ENCODE results near the gene BAHD1.

Gene BAHD1

DNA sequence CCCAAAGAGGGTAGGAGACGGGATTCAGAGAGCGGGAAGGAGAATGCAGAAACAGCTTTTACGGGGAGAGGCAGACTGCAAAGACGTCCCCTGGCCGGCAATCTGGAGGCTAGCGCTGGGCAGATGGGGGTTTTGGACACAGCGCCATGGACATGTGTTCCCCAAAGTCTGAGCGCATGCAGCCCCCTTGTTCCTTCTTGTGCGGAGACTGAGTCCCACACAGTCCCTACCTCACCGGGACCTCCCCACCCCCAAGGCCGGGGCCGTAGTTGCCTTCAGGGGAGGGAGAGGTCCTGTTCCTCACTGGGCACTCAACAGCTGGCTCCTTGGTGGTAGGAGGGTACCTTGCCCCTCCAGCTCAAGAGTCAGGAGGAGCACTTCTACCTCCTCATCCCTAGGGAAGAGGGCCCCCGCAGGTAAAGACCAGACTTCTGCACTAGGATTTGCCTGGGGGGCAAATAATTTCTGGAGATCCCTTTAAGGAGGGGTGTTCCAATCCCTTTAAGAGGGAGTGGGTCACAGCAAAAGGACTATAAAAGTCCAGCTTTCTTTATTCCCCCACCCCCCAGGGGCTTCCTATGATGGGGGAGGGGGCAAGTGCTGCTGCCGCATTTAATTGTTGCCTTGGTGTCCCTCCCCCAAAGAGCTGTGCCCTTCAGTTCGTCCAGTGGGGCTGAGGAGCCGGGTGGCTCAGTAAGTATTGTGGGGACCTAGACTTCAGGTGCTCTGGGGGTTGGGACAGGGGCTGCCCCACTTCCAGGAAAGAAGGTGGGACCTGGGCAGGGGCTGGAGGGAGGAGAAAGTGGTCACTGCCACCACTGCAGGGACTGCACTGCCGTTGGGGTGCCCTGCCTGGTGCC, 3.6 kb upstream of the BAHD1 start:
- H3K4me3 ChIP-seq (ENCODE audit: low read length in 2 of 2) = peak overlapping the region in 1 of 2 donors; percentile 53
- H3K27me3 ChIP-seq (ENCODE audit: control insufficient read depth in 2 of 2, insufficient read depth in 2 of 2, low read length in 2 of 2) = peaks cover 8% of the 10 kb centered on the region in 2 donors
- peaks cover 26% of the 10 kb centered on the region in 2 donors for H3K4me1 ChIP-seq (ENCODE audit: control insufficient read depth in 2 of 2, insufficient read depth in 2 of 2, low read length in 2 of 2)
- no peaks in the 10 kb centered on the region for H3K36me3 ChIP-seq (ENCODE audit: control insufficient read depth in 2 of 2, insufficient read depth in 2 of 2, low read length in 2 of 2)
- no peaks in the 10 kb centered on the region for H3K9me3 ChIP-seq (ENCODE audit: control insufficient read depth in 2 of 2, low read length in 2 of 2)
- H3K27ac ChIP-seq (ENCODE audit: low read depth in 2 of 2, low read length in 2 of 2) = no peak overlapping the region
- peak overlapping the region in 1 of 2 donors; percentile 41 for H3K9ac ChIP-seq (ENCODE audit: low read depth in 1 of 2, low read length in 2 of 2)

DNA sequence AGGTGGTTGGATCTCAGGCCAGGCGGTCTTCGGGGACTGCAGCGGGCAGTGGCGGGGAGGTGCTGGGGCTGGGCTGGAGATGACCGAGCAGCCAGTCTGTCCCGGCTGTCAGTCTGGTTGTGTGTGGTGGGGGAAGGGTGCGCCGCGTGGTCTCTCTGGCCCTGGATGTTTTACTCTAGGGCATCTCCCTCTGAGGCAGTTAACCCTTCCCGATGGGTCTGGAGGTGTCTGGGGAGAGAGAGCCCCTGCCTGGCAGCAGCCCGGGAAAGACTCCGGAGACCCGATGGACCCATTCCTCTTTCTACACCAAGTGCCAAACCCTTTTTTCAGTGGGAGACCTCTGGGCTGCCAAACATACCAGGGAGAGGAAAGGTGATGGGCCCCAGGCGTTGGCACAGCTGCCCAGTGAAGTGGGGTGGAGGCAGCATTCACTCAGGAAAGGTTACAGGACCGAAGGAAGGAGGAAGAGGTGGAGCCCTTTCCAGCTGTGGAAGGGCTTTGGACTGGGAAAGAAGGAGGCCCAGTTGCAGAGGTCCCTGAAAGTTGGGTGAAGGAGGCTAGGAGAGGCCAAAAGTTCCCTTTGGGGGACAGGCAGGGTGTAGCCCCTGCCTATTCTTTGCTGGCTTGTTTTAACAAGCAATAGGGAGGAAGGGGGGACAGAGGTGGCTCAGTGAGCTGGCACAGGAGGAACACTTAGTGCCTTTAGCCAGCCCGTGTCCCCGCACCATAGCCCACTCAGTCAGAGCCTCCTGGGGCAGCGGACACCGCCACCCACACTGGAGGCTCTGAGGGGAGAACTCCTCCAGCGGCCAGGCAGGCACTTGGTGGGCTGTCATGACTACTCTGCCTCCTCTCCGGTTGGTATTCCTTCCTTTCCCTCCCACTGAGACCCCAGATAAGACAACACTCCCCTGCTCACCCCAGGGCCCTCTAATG, 2.7 kb upstream of the BAHD1 start:
- Histone ChIP-seq H3K9me3 (ENCODE audit: control insufficient read depth in 2 of 2, low read length in 2 of 2) (no peaks in the 10 kb centered on the region), H3K27ac (ENCODE audit: low read depth in 2 of 2, low read length in 2 of 2) (no peak overlapping the region), H3K36me3 (ENCODE audit: control insufficient read depth in 2 of 2, insufficient read depth in 2 of 2, low read length in 2 of 2) (no peaks in the 10 kb centered on the region), H3K4me1 (ENCODE audit: control insufficient read depth in 2 of 2, insufficient read depth in 2 of 2, low read length in 2 of 2) (peaks cover 29 to 30% of the 10 kb centered on the region in 2 donors), H3K9ac (ENCODE audit: low read depth in 1 of 2, low read length in 2 of 2) (no peak overlapping the region), H3K27me3 (ENCODE audit: control insufficient read depth in 2 of 2, insufficient read depth in 2 of 2, low read length in 2 of 2) (peaks cover 8% of the 10 kb centered on the region in 2 donors), H3K4me3 (ENCODE audit: low read length in 2 of 2) (no peak overlapping the region)

DNA sequence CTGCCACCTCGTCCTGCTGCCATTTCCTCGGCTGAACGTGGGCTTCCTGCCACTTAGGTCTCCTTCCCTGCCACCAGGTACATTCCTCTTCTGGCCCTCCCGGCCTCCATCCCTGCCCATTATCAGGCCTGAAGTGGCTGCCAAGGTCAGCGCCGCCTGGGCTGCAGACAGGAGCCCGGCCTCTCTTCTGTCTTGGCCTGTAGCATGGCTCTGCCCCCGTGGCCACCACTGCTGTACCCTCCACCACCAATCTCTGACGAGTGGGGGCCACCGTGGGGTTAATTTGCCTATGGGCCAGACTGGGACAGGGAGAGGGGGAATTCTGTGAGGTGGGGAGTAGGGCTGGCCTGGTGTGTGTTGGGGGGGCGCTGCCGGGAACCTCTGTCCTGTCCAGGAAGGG, 2.0 kb upstream of the BAHD1 start:
- H3K36me3 ChIP-seq (ENCODE audit: control insufficient read depth in 2 of 2, insufficient read depth in 2 of 2, low read length in 2 of 2) = no peaks in the 10 kb centered on the region
- H3K9me3 ChIP-seq (ENCODE audit: control insufficient read depth in 2 of 2, low read length in 2 of 2) = no peaks in the 10 kb centered on the region
- no peak overlapping the region for H3K27ac ChIP-seq (ENCODE audit: low read depth in 2 of 2, low read length in 2 of 2)
- peaks cover 8% of the 10 kb centered on the region in 2 donors for H3K27me3 ChIP-seq (ENCODE audit: control insufficient read depth in 2 of 2, insufficient read depth in 2 of 2, low read length in 2 of 2)
- no peak overlapping the region for H3K4me3 ChIP-seq (ENCODE audit: low read length in 2 of 2)
- H3K9ac ChIP-seq (ENCODE audit: low read depth in 1 of 2, low read length in 2 of 2) = no peak overlapping the region
- peaks cover 30 to 31% of the 10 kb centered on the region in 2 donors for H3K4me1 ChIP-seq (ENCODE audit: control insufficient read depth in 2 of 2, insufficient read depth in 2 of 2, low read length in 2 of 2)

DNA sequence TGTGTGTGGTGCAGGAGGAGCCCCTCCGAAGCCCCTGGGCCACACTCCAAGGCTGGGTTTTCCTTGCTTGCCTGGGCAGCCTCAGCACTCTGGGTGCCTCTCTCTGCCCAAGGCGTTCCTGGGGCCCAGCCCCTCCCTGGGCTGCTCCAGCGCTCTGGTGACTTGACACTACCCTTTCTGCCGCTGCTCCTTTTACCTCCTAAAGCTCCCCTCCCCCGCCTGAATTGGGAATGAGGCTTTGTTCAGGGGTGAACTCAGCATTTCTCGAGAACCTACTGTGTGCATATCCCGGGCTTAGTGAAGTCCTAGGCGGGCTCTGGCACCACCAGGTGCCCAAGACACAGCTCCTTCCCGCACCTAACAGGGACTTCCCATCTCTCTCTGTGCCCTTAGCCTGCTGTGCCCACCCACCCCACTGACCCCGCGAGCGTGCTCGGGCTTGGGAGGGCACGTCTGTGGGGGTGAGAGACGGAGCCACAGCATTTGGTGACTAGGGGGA, 1.2 kb upstream of the BAHD1 start:
- H3K9ac ChIP-seq (ENCODE audit: low read depth in 1 of 2, low read length in 2 of 2) = peak overlapping the region in 1 of 2 donors; percentile 68
- peak overlapping the region in 1 of 2 donors; percentile 9 for H3K27ac ChIP-seq (ENCODE audit: low read depth in 2 of 2, low read length in 2 of 2)
- H3K9me3 ChIP-seq (ENCODE audit: control insufficient read depth in 2 of 2, low read length in 2 of 2) = no peaks in the 10 kb centered on the region
- no peaks in the 10 kb centered on the region for H3K36me3 ChIP-seq (ENCODE audit: control insufficient read depth in 2 of 2, insufficient read depth in 2 of 2, low read length in 2 of 2)
- H3K27me3 ChIP-seq (ENCODE audit: control insufficient read depth in 2 of 2, insufficient read depth in 2 of 2, low read length in 2 of 2) = peaks cover 8% of the 10 kb centered on the region in 2 donors
- peak overlapping the region; percentile 62 to 76 for H3K4me3 ChIP-seq (ENCODE audit: low read length in 2 of 2)
- peaks cover 31% of the 10 kb centered on the region in 2 donors for H3K4me1 ChIP-seq (ENCODE audit: control insufficient read depth in 2 of 2, insufficient read depth in 2 of 2, low read length in 2 of 2)

DNA sequence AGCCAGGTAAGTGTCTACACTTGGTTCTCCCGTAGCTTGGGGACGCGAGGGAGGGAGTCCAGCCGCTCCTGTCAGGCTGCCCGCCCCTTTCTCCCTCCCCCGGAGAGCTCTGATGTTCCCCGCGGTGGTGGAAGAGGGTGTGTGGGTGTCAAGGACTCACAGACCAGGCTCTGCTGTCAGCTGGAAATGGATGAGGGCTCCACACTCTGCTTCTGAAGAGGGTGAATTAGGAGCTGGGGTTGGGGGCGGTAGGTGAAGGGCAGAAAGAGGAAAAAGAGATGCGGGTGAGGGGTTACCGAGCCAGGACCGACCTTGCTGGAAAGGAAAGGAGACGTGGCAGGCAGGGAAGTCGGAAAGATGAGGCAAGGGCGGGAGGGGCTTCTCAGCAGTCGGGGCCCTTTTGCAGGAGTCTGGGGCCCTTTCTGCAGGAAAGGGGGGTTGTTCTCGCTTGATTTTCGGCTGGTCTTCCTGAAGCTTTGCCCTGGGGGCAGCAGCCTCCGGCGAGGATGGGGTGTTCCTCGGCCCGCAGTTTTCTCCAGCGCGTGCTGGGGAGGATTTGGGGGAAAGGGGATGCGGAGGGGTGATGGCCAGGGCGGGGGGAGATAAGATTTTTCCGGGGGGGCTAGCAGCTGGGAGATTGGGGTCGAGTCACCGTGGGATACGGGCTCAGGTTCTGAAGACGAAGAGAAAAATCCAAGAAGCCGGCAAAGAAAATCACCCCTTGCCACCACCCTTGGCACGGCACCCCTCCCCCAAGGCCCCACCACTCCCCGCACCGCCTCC, 602 bp upstream of the BAHD1 start:
- H3K9ac ChIP-seq (ENCODE audit: low read depth in 1 of 2, low read length in 2 of 2) = peak overlapping the region; percentile 60 to 68
- peaks cover 8% of the 10 kb centered on the region in 2 donors for H3K27me3 ChIP-seq (ENCODE audit: control insufficient read depth in 2 of 2, insufficient read depth in 2 of 2, low read length in 2 of 2)
- H3K27ac ChIP-seq (ENCODE audit: low read depth in 2 of 2, low read length in 2 of 2) = peak overlapping the region in 1 of 2 donors; percentile 9
- H3K36me3 ChIP-seq (ENCODE audit: control insufficient read depth in 2 of 2, insufficient read depth in 2 of 2, low read length in 2 of 2) = no peaks in the 10 kb centered on the region
- H3K4me1 ChIP-seq (ENCODE audit: control insufficient read depth in 2 of 2, insufficient read depth in 2 of 2, low read length in 2 of 2) = peaks cover 31 to 34% of the 10 kb centered on the region in 2 donors
- H3K4me3 ChIP-seq (ENCODE audit: low read length in 2 of 2) = peak overlapping the region; percentile 62 to 76
- no peaks in the 10 kb centered on the region for H3K9me3 ChIP-seq (ENCODE audit: control insufficient read depth in 2 of 2, low read length in 2 of 2)

DNA sequence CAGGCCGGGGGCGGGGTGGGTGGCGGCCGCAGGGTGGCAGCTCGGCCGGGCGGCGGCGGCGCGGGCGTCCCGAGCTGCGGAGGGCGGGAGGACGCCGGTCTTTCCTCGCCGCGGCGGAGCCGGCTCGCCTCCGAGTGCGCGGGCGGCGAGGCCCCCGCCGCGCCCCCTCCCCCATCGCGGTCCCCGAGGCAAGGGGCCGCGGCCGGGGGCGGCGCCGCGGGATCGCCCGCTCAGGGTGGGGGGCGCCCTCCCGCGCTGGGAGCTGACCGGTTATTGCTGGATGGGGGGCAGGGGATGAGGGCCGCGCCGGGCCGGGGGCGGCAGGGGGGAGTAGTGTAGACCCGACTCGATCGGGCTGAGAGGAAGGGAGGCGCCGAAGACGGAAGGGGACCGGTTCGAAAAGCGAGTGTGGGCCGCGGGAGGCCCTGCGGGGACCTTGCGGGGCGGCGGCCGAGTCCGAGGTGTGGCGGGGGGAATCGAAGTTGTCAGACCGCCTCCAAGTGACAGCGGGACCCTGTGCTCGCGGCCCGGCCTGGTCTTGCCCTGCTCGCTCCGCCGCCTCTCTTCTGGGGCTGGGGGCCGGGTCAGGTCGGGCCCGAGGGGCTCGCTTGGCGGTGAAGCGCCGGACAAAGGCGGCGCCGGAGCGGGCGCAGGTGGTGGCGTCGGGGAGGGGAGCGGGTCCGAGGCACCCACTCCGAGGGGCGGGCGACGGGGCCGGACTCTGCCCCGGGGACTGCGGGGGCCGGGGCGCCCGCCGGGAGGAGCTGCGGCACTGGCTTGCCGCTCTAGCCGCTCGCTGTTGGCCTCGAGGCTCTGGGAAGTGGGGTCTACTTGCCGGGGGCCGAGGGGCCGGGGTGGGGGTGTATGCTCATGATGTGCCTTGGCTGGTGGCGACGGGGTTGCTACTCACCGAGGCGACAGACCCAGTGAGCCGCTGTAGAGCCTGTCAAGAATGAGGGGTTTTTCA, 1.1 kb downstream of the BAHD1 start:
- Histone ChIP-seq H3K4me1 (ENCODE audit: control insufficient read depth in 2 of 2, insufficient read depth in 2 of 2, low read length in 2 of 2) (peaks cover 25% of the 10 kb centered on the region in 2 donors), H3K27me3 (ENCODE audit: control insufficient read depth in 2 of 2, insufficient read depth in 2 of 2, low read length in 2 of 2) (peaks cover under 1 to 6% of the 10 kb centered on the region in 2 donors), H3K9ac (ENCODE audit: low read depth in 1 of 2, low read length in 2 of 2) (peak overlapping the region; percentile 52 to 74), H3K4me3 (ENCODE audit: low read length in 2 of 2) (peak overlapping the region; percentile 71 to 73), H3K27ac (ENCODE audit: low read depth in 2 of 2, low read length in 2 of 2) (no peak overlapping the region), H3K36me3 (ENCODE audit: control insufficient read depth in 2 of 2, insufficient read depth in 2 of 2, low read length in 2 of 2) (no peaks in the 10 kb centered on the region), H3K9me3 (ENCODE audit: control insufficient read depth in 2 of 2, low read length in 2 of 2) (no peaks in the 10 kb centered on the region)

DNA sequence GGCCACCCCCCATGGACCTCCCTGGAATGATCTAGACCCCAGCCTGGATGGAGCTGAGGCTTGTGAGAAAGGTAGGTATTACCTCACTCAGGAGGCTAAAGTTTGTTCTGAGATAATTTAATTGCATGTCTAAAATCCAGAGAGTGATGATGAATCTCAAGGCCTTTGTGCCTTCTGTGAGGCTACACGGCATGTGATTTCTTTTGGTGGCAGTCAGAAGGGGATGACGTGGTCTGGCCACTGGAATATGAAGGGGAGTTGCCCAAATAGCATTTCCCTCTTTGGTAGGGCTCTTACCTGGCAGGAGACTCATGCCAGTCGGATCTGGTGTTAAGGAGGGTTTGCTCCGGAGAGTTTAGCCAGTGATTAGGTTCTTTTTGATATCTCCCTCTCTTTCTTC, 2.5 kb downstream of the BAHD1 start:
- H3K36me3 ChIP-seq (ENCODE audit: control insufficient read depth in 2 of 2, insufficient read depth in 2 of 2, low read length in 2 of 2) = no peaks in the 10 kb centered on the region
- no peaks in the 10 kb centered on the region for H3K27me3 ChIP-seq (ENCODE audit: control insufficient read depth in 2 of 2, insufficient read depth in 2 of 2, low read length in 2 of 2)
- no peaks in the 10 kb centered on the region for H3K9me3 ChIP-seq (ENCODE audit: control insufficient read depth in 2 of 2, low read length in 2 of 2)
- no peak overlapping the region for H3K9ac ChIP-seq (ENCODE audit: low read depth in 1 of 2, low read length in 2 of 2)
- H3K4me3 ChIP-seq (ENCODE audit: low read length in 2 of 2) = no peak overlapping the region
- H3K27ac ChIP-seq (ENCODE audit: low read depth in 2 of 2, low read length in 2 of 2) = no peak overlapping the region
- H3K4me1 ChIP-seq (ENCODE audit: control insufficient read depth in 2 of 2, insufficient read depth in 2 of 2, low read length in 2 of 2) = peaks cover 23% of the 10 kb centered on the region in 2 donors

DNA sequence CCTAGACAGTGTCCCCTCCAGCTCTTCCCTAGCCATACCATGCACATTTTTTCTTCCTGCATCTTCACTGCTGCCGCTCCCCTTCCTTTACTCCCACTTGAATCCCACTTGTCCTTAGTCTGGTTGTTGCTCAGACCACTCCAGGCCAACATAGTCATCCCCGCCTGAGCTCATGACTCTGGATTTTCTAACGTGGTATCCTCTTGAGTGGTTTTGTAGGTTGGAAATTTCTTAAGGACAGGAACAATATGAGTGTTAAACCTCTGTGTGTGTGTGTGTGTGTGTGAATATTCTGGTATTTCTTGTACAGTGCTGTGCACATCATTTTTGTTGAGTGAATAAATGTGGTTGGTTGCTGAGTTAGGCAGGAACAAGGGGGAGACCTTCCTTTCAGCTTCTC, 3.1 kb downstream of the BAHD1 start:
- no peak overlapping the region for H3K9ac ChIP-seq (ENCODE audit: low read depth in 1 of 2, low read length in 2 of 2)

DNA sequence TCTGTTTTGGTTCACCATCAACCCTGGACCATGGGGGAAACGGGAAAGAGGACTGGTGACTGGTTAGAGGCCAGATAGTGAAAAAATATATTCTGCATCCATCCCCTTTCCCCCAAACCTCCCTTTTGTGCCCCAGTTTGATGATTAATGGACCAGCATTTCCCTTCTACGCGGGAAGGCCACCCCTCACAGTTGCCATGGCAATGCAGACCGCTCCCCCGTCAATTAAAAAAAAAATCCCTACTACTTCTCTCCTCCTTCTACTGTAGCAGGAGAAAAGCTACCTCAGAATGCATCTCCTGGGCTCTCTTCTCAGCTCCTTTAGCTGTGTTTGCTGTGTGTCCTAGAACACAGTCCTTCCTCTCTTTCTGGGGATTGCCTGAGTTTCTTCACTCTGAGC, 4.0 kb downstream of the BAHD1 start:
- H3K27ac ChIP-seq (ENCODE audit: low read depth in 2 of 2, low read length in 2 of 2) = no peak overlapping the region
- H3K4me1 ChIP-seq (ENCODE audit: control insufficient read depth in 2 of 2, insufficient read depth in 2 of 2, low read length in 2 of 2) = peaks cover 20 to 22% of the 10 kb centered on the region in 2 donors
- H3K9me3 ChIP-seq (ENCODE audit: control insufficient read depth in 2 of 2, low read length in 2 of 2) = no peaks in the 10 kb centered on the region
- no peak overlapping the region for H3K9ac ChIP-seq (ENCODE audit: low read depth in 1 of 2, low read length in 2 of 2)
- no peaks in the 10 kb centered on the region for H3K27me3 ChIP-seq (ENCODE audit: control insufficient read depth in 2 of 2, insufficient read depth in 2 of 2, low read length in 2 of 2)
- H3K4me3 ChIP-seq (ENCODE audit: low read length in 2 of 2) = no peak overlapping the region
- no peaks in the 10 kb centered on the region for H3K36me3 ChIP-seq (ENCODE audit: control insufficient read depth in 2 of 2, insufficient read depth in 2 of 2, low read length in 2 of 2)

More for the DNA sequence above, 3.1 kb downstream of the BAHD1 start:
- H3K4me3 ChIP-seq (ENCODE audit: low read length in 2 of 2) = no peak overlapping the region
- no peaks in the 10 kb centered on the region for H3K27me3 ChIP-seq (ENCODE audit: control insufficient read depth in 2 of 2, insufficient read depth in 2 of 2, low read length in 2 of 2)
- H3K36me3 ChIP-seq (ENCODE audit: control insufficient read depth in 2 of 2, insufficient read depth in 2 of 2, low read length in 2 of 2) = no peaks in the 10 kb centered on the region
- H3K27ac ChIP-seq (ENCODE audit: low read depth in 2 of 2, low read length in 2 of 2) = no peak overlapping the region
- no peaks in the 10 kb centered on the region for H3K9me3 ChIP-seq (ENCODE audit: control insufficient read depth in 2 of 2, low read length in 2 of 2)
- peaks cover 23 to 26% of the 10 kb centered on the region in 2 donors for H3K4me1 ChIP-seq (ENCODE audit: control insufficient read depth in 2 of 2, insufficient read depth in 2 of 2, low read length in 2 of 2)

Data from mucosa of rectum (tissue), 2 donors.